ENCODE results near the gene HEXD.

HEXD gene

DNA sequence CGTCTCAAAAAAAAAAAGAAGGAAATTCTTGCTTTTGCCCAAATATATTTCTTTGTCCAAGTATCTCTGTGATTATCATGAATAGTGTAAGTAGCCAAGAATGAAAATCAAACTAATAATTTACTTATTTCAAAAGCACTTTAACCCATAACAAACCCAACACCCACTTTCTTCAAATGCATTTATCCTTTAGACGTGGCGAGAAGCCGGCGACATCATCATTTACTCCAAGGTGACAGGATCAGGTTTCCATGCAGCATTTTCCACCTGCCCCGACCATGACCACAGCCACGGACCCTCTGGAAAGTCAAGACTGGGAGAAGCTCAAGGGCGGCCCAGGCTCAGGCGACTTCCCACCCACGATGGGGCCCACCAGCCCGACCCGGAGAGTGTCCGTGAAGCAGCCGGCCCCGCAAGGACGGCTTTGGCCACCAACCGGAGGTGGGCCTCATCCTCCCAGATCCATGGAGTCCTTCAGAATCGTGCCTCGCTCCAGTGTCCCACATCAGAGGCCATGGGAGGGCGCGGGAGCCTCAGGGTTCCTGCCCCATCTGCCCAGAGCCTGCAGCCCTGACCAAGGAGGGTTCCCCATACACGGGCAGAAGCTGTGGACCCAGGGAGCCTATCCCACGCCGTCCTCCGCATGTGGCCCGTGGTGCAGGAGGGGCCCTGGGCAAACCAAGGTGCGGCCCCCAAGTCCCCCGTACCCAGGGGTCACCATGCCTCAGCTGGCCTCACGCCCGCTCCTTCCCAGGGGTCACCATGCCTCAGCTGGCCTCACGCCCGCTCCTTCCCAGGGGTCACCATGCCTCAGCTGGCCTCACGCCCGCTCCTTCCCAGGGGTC, 27.9 kb upstream of the HEXD start:
- Histone ChIP-seq H3K27ac (ENCODE audit: low read length) (no peak overlapping the region), H3K9me3 (ENCODE audit: control insufficient read depth, insufficient read depth, low read length) (no peaks in the 10 kb centered on the region), H3K27me3 (ENCODE audit: control insufficient read depth, insufficient read depth, low read length) (no peaks in the 10 kb centered on the region), H3K4me1 (ENCODE audit: control insufficient read depth, insufficient read depth, low read length) (no peaks in the 10 kb centered on the region), H3K36me3 (ENCODE audit: control insufficient read depth, insufficient read depth, low read length) (no peaks in the 10 kb centered on the region), H3K4me3 (ENCODE audit: low read length) (no peak overlapping the region)
- DNase-seq (ENCODE audit: low read depth, low spot score), result no peak
- no CpG with 5 or more reads among the region's 34 CpGs for WGBS (ENCODE audit: insufficient coverage, insufficient read length)

DNA sequence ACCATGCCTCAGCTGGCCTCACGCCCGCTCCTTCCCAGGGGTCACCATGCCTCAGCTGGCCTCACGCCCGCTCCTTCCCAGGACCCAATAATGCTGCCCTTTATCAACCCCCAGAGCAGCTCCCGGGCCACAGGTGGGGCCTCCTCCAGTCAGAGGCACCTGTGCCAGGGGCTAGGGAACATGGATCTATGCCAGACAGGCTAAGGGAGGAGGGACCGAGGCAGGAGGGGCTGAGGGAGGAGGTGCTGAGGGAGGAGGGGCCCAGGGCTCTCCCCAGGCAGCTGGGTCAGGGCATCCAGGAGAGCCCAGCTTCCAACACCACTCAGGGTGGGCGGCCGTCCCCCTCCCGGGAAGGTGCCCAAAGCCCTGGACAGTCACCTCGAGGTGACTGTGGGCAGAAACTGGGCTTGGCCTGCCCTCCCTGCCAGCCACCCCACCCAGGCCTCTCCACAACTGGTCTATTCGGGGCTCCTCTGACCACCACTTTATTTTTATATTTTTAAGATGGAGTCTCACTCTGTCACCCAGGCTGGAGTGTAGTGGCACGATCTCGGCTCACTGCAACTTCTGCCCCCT, 27.2 kb upstream of the HEXD start:
- no peak for DNase-seq (ENCODE audit: low read depth, low spot score)
- Histone ChIP-seq H3K9me3 (ENCODE audit: control insufficient read depth, insufficient read depth, low read length) (no peaks in the 10 kb centered on the region), H3K36me3 (ENCODE audit: control insufficient read depth, insufficient read depth, low read length) (no peaks in the 10 kb centered on the region), H3K27me3 (ENCODE audit: control insufficient read depth, insufficient read depth, low read length) (no peaks in the 10 kb centered on the region), H3K4me1 (ENCODE audit: control insufficient read depth, insufficient read depth, low read length) (no peaks in the 10 kb centered on the region), H3K27ac (ENCODE audit: low read length) (no peak overlapping the region), H3K4me3 (ENCODE audit: low read length) (no peak overlapping the region)
- WGBS (ENCODE audit: insufficient coverage, insufficient read length), result no CpG with 5 or more reads among the region's 13 CpGs

DNA sequence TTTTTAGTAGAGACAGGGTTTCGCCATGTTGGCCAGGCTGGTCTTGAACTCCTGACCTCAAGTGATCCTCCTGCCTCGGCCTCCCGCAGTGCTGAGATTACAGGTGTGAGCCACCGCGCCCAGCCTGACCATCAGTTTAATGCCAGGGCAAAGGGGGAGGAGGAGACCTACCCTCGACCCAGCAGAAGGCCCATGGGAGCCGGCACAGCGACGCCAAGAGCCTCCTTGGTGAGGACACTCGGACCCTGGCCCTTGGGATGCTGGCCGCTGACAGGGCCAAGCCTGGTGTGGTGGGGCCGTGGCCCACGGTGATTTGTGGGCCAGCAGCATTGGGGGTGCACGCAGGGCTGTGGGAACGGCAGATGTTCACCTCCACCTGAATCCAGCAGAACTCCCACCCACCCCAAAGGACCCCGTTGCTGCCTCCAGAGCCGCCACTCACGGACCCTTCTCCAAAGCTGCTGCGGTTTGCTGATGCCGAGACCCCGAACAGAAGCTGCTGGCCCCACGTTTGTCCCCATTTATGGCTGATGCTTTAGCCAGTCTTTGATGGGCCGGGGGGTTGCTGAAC, 26.6 kb upstream of the HEXD start:
- no peak for DNase-seq (ENCODE audit: low read depth, low spot score)
- Histone ChIP-seq H3K27me3 (ENCODE audit: control insufficient read depth, insufficient read depth, low read length) (no peaks in the 10 kb centered on the region), H3K4me3 (ENCODE audit: low read length) (no peak overlapping the region), H3K27ac (ENCODE audit: low read length) (no peak overlapping the region), H3K9me3 (ENCODE audit: control insufficient read depth, insufficient read depth, low read length) (no peaks in the 10 kb centered on the region), H3K4me1 (ENCODE audit: control insufficient read depth, insufficient read depth, low read length) (no peaks in the 10 kb centered on the region), H3K36me3 (ENCODE audit: control insufficient read depth, insufficient read depth, low read length) (peaks cover under 1% of the 10 kb centered on the region; the same call in 1 of the 2 replicates)
- WGBS (ENCODE audit: insufficient coverage, insufficient read length), result no CpG with 5 or more reads among the region's 23 CpGs

DNA sequence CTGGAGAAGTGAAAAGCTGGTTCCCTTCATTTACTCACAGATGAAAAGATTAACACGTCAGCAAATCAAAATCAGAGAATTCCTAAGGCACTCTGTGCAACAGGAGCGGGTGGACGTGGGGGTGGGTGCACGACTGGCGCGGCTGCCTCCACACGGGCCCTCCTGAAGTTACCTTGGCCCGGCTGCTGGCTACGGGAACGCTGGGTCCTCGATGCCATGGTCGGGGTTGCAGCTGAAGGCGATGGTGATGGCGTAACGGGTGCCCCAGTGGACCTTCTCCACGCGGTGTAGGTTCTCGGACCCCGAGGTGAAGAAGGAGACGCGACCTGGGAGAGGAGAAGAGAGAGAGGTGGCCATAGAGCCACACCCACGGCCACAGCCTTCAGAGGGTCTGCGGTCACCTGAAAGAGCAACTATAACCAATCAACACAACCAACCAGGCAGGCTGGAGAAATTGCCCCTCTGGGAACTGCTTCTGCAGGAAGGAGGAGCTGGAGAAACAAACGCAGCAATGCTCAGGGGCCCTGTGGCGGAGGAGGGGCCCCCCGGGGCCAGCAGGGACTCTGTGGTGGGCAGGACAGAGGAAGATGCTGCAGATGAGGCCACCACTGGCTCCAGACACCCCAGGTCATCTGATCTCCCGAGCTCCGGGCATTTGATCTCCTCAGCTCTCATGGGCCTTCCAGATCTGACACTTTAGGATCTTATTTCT, 25.8 kb upstream of the HEXD start:
- no peak for DNase-seq (ENCODE audit: low read depth, low spot score)
- no CpG with 5 or more reads among the region's 28 CpGs for WGBS (ENCODE audit: insufficient coverage, insufficient read length)
- no peak overlapping the region for H3K4me3 ChIP-seq (ENCODE audit: low read length)
- H3K36me3 ChIP-seq (ENCODE audit: control insufficient read depth, insufficient read depth, low read length), result peaks cover 3% of the 10 kb centered on the region; the same call in 1 of the 2 replicates
- no peaks in the 10 kb centered on the region; the same call in 1 of the 2 replicates for H3K4me1 ChIP-seq (ENCODE audit: control insufficient read depth, insufficient read depth, low read length)
- no peak overlapping the region for H3K27ac ChIP-seq (ENCODE audit: low read length)
- H3K9me3 ChIP-seq (ENCODE audit: control insufficient read depth, insufficient read depth, low read length), result no peaks in the 10 kb centered on the region
- H3K27me3 ChIP-seq (ENCODE audit: control insufficient read depth, insufficient read depth, low read length), result no peaks in the 10 kb centered on the region

DNA sequence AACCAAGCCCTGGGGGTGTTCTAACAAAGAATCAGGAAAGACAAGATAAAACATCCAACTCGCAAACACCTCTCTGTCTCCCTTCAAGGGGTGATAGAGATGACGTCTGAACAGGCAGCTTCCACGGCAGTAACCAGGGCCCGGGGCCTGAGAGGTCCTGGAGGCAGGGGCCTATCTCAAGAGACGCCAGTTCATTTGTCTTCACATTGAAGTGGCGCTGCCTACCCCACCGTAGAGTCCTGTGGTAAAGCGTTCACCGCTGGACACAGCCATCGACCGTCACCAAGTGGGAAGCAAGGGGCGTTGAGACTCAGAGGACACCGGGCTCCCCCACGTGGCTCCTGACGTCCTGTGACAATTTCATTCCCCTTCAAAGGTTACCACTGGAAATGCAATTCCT, 25.2 kb upstream of the HEXD start:
- Histone ChIP-seq H3K36me3 (ENCODE audit: control insufficient read depth, insufficient read depth, low read length) (peaks cover 3% of the 10 kb centered on the region; the same call in 1 of the 2 replicates), H3K27me3 (ENCODE audit: control insufficient read depth, insufficient read depth, low read length) (no peaks in the 10 kb centered on the region), H3K4me3 (ENCODE audit: low read length) (no peak overlapping the region), H3K27ac (ENCODE audit: low read length) (no peak overlapping the region), H3K4me1 (ENCODE audit: control insufficient read depth, insufficient read depth, low read length) (no peaks in the 10 kb centered on the region; the same call in 1 of the 2 replicates), H3K9me3 (ENCODE audit: control insufficient read depth, insufficient read depth, low read length) (no peaks in the 10 kb centered on the region)
- no peak for DNase-seq (ENCODE audit: low read depth, low spot score)
- no CpG with 5 or more reads among the region's 15 CpGs for WGBS (ENCODE audit: insufficient coverage, insufficient read length)

DNA sequence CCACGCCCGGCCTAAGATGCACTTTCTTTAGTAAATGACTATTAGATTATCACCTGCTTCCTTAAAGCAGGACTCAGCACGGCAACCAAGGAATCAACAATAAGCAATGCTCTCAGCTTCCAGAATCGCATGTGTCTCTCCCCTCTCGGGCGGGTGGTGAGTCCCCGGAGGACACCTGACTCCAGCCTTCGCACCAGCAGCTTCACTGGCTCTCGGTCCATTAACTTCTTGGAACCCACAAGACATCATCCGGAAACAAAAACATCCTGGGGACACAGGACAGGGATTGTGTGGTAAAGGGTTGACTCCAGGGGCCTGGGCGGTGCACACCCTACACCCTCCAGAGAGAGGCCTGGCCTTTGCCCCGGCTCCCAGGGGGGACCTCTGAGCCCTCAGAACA, 23.9 kb upstream of the HEXD start:
- peaks cover 3% of the 10 kb centered on the region; the same call in 1 of the 2 replicates for H3K36me3 ChIP-seq (ENCODE audit: control insufficient read depth, insufficient read depth, low read length)
- no CpG with 5 or more reads among the region's 12 CpGs for WGBS (ENCODE audit: insufficient coverage, insufficient read length)
- H3K9me3 ChIP-seq (ENCODE audit: control insufficient read depth, insufficient read depth, low read length), result no peaks in the 10 kb centered on the region
- no peak for DNase-seq (ENCODE audit: low read depth, low spot score)
- H3K4me1 ChIP-seq (ENCODE audit: control insufficient read depth, insufficient read depth, low read length), result no peaks in the 10 kb centered on the region; the same call in 1 of the 2 replicates
- no peak overlapping the region for H3K4me3 ChIP-seq (ENCODE audit: low read length)
- no peak overlapping the region for H3K27ac ChIP-seq (ENCODE audit: low read length)
- H3K27me3 ChIP-seq (ENCODE audit: control insufficient read depth, insufficient read depth, low read length), result no peaks in the 10 kb centered on the region

DNA sequence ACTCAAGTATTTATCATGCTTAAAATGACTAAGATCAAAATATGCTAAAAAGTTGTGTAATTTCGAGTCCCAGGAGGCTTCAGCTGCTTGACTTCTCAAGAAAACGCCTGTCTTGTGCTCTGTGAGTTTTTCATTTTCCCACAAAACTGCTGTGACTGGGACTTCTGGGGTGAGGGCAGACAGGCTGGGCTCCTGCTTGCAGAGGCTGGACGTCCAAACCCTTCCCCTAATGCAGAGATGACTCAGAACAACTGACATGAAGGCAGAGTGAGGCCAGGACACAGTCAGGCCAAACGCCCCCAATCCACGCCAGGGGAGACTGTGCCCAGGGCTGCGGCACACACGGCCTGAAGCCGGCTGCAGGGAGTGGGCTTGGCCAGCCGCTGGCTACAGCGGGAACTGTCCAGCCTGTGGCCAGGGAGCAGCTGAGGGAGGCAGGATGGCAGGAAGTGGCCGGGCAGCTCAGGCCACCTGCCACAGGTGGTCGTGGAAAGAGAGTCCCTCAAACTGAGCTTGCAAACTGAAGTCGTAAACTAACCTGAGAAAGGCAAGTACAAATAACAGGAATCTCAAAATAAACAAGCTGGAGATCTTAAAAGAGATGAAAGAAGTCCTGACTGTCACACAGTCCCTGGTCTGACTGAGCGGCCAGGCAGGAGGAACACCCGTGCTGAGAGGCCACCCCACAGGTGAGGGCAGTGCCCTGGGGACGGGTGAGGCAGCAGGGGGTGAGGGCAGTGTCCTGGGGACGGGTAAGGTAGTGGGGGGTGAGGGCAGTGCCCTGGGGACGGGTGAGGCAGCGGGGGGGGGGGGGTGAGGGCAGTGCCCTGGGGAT, 21.3 kb upstream of the HEXD start:
- peaks cover 7% of the 10 kb centered on the region; the same call in 1 of the 2 replicates for H3K36me3 ChIP-seq (ENCODE audit: control insufficient read depth, insufficient read depth, low read length)
- no peaks in the 10 kb centered on the region; the same call in 1 of the 2 replicates for H3K4me1 ChIP-seq (ENCODE audit: control insufficient read depth, insufficient read depth, low read length)
- H3K27ac ChIP-seq (ENCODE audit: low read length), result no peak overlapping the region
- no peak overlapping the region for H3K4me3 ChIP-seq (ENCODE audit: low read length)
- no CpG with 5 or more reads among the region's 19 CpGs for WGBS (ENCODE audit: insufficient coverage, insufficient read length)
- no peaks in the 10 kb centered on the region for H3K27me3 ChIP-seq (ENCODE audit: control insufficient read depth, insufficient read depth, low read length)
- H3K9me3 ChIP-seq (ENCODE audit: control insufficient read depth, insufficient read depth, low read length), result no peaks in the 10 kb centered on the region
- DNase-seq (ENCODE audit: low read depth, low spot score), result no peak

DNA sequence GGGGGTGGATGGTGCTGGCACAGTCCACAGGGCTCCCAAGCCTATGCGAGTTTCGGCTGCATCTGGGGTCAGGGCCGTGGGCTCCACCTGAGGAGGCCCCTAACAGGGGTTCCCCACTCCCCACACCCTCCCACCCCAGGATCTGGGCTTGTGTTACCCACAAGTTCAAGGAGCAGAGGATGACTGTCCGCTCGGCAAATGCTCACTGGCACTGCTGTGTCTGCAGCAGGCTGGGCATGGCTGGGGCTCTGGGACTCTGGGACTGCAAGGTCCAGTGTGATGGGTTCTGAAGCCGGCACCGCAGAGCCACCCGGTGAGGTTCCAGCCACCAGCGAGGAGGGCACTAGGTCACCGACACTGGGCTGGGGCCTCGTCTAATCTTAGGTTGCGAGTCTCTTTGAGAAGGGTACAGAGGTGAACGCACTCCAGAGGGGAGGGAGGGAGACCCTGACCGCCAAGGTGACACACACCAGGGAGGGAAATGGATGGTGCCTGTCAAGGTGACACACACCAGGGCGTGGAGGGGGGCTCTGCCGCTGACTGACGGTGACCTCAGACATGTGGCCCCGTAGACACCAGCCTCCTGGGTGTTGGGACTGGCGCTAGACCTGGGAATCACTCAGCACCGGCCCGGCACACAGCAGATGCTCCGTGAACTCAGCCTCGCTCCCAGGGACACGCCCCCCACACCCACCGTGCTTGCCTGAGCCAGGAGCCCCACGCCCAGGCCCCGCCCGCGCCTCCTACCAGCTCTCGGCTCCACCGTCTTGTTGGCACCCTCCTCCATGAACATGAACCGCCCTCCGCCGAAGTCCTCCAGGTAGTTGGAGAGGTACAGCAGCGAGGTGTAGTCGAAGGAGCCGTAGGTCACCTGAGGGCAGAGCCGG, 20.5 kb upstream of the HEXD start:
- WGBS (ENCODE audit: insufficient coverage, insufficient read length), result no CpG with 5 or more reads among the region's 38 CpGs
- Histone ChIP-seq H3K36me3 (ENCODE audit: control insufficient read depth, insufficient read depth, low read length) (peaks cover 7% of the 10 kb centered on the region; the same call in 1 of the 2 replicates), H3K27ac (ENCODE audit: low read length) (no peak overlapping the region), H3K4me3 (ENCODE audit: low read length) (no peak overlapping the region), H3K4me1 (ENCODE audit: control insufficient read depth, insufficient read depth, low read length) (no peaks in the 10 kb centered on the region; the same call in 1 of the 2 replicates), H3K9me3 (ENCODE audit: control insufficient read depth, insufficient read depth, low read length) (no peaks in the 10 kb centered on the region), H3K27me3 (ENCODE audit: control insufficient read depth, insufficient read depth, low read length) (no peaks in the 10 kb centered on the region)
- no peak for DNase-seq (ENCODE audit: low read depth, low spot score)

DNA sequence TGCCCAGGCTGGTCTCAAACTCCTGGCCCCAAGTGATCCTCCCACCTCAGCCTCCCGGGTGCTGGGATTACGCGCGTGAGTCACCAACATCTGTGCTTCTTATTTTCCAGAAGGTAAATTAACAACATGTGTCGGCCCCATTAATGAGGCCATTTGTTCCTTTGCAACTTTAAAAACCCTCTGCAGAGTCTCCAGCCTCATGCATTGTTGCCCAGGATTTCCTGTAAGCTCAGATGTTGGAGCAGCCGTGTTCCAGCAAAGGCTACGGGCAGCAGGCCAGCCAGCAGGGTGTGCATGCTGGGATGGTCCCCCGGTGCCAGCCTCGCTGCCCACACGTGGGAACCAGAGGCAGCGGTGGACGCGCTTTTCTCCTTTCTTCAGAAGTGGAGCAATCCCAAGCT, 19.1 kb upstream of the HEXD start:
- Histone ChIP-seq H3K4me3 (ENCODE audit: low read length) (no peak overlapping the region), H3K36me3 (ENCODE audit: control insufficient read depth, insufficient read depth, low read length) (peaks cover 13% of the 10 kb centered on the region), H3K4me1 (ENCODE audit: control insufficient read depth, insufficient read depth, low read length) (no peaks in the 10 kb centered on the region; the same call in 1 of the 2 replicates), H3K9me3 (ENCODE audit: control insufficient read depth, insufficient read depth, low read length) (no peaks in the 10 kb centered on the region), H3K27me3 (ENCODE audit: control insufficient read depth, insufficient read depth, low read length) (no peaks in the 10 kb centered on the region), H3K27ac (ENCODE audit: low read length) (no peak overlapping the region)
- WGBS (ENCODE audit: insufficient coverage, insufficient read length), result no CpG with 5 or more reads among the region's 13 CpGs
- DNase-seq (ENCODE audit: low read depth, low spot score), result no peak
